Ovary (tissue), 9 donors: ENCODE measurements around the gene TRIP12. TPM values are rescaled to one million over a fixed set of nuclear protein-coding genes. Genes with fewer than 3 reads are reported as not detected.
"Not testable (repeated sequence)": the region's sequence is repeated elsewhere in the genome, so short reads cannot be mapped to it uniquely, and the experiment has no call there.

ENCODE experiments used
- DNase-seq, 5 donors: peaks; one replicate each; pipeline ENCODE4 v3.0.0-alpha.2; 2019 to 2020
- H3K27ac ChIP-seq, 2 donors: fragments of 200-600 bp; one replicate each; pipeline versions ENCODE4 v1.5.1 to v1.8.0; 2019 to 2022
- H3K27me3 ChIP-seq: fragments of 200-600 bp; one replicate; pipeline ENCODE4 v1.8.0; 2022
- H3K36me3 ChIP-seq: fragments of 200-600 bp; sonication (generic); one replicate; pipeline ENCODE4 v1.5.1; 2019
- H3K4me1 ChIP-seq: one replicate; pipeline ENCODE4 v1.8.1; 2013; ENCODE audit warnings: mild to moderate bottlenecking, moderate library complexity; ENCODE audit not compliant: insufficient read depth
- H3K4me3 ChIP-seq: fragments of 200-600 bp; sonication (generic); one replicate; pipeline ENCODE4 v1.5.1; 2017
- H3K9me3 ChIP-seq, 2 donors: fragments of 200-600 bp in 1 of 2; sonication (generic) in 1 of 2; one replicate each; pipeline versions ENCODE4 v1.5.1 to v1.8.1; 2013 to 2019; ENCODE audit warnings: mild to moderate bottlenecking in 1 of 2, moderate library complexity in 1 of 2
- EP300 ChIP-seq: sonication (generic); formaldehyde crosslinking; IDR thresholded peaks from one replicate; pipeline ENCODE4 v1.6.1; 2017; ENCODE audit warnings: antibody characterized with exemption
- POLR2A ChIP-seq: fragments of 450-650 bp; IDR thresholded peaks from one replicate; pipeline ENCODE4 v1.6.1; 2017; ENCODE audit warnings: antibody characterized with exemption, mild to moderate bottlenecking, moderate library complexity
- WGBS, 3 donors: extraction: QIAGEN DNeasy Blood & Tissue Kit in 1 of 3; methylation state at CpG; one replicate each; pipeline versions ENCODE4 v1.1.5 to v1.1.7; 2013 to 2017; 5-methylcytosine and 5-hydroxymethylcytosine counted together
- intact Hi-C, 4 donors: fragments of 100-400 bp; cut with DNase I; formaldehyde crosslinking; loops; one replicate each; pipeline versions ENCODE4 v1.11.0 to v1.15.1; 2022 to 2023
- polyA plus RNA-seq, 2 donors: library from polyadenylated mRNA; stranded (reverse); fragments of 200-250 nt in 1 of 2; fragments of 350-450 nt in 1 of 2; fragmentation: Illumina TruSeq in 1 of 2; extraction: RNeasy Lipid Tissue Mini Kit (QIAGEN cat#74804) in 1 of 2; gene quantifications; one replicate each; pipeline ENCODE4 v1.2.3, GENCODE V29; 2013 to 2014
- total RNA-seq, 7 donors: library from RNA; depleted of rRNA in 2 of 7; stranded (reverse); fragments of >200 nt in 2 of 7; fragmentation: NEBNext Ultra II Directional in 3 of 7; extraction: Animal tissue kit (Norgen Biotek cat#: 25700) in 3 of 7; gene quantifications; one replicate each; pipeline versions ENCODE4 v1.1.0 to v1.2.4, GENCODE V29; 2016 to 2023
- TF ChIP-seq, protein P1 (sequence below), 3 donors: fragments of 450-650 bp in 2 of 3; fragments of 200-600 bp in 1 of 3; IDR thresholded peaks; one replicate each; pipeline versions ENCODE4 v1.5.1 to v1.8.0; 2016 to 2022; ENCODE audit warnings: antibody characterized with exemption in 3 of 3, mild to moderate bottlenecking in 1 of 3
- donor health status: DM: no; HTN: no; CAD: no; lungs with moderate emphysema.
- donor health status: DM: no; HTN: no; CAD: no.
- donor health status: Bipolar disorder and iron deficiency.
- donor health status: DM: yes; HTN: yes; CAD: no.
- donor health status: DM: no; HTN: no; CAD: no.
- donor health status: DM: yes; HTN: yes; CAD: no.

TRIP12 gene
- total and polyA plus RNA-seq, 9 donors: 30.4 to 221 (median 178) TPM

DNA sequence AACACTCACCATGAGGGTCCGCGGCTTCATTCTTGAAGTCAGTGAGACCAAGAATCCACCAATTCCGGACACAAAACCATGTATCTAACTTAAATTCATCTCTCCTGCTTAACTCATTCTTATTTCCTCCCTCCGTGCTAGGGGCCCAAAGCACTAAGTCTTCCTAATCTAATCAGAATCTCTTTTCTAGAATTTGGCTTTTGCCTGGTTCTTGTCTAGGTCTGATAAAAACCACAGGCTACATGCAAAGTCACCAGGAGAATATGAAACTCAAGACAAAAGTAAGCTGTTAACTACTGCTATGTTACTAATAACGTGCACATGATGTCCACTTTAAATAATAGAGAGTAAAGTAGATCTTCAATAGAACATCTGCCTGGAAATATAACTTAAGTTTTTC lies 69.9 kb downstream of the TRIP12 start:
- peaks cover 2% of the 10 kb centered on the region for H3K4me1 ChIP-seq
- H3K36me3 ChIP-seq: no peaks in the 10 kb centered on the region
- H3K4me3 ChIP-seq: no peak overlapping the region
- TF ChIP-seq POLR2A (no peak), EP300 (no peak)
- TF ChIP-seq, protein P1, sequence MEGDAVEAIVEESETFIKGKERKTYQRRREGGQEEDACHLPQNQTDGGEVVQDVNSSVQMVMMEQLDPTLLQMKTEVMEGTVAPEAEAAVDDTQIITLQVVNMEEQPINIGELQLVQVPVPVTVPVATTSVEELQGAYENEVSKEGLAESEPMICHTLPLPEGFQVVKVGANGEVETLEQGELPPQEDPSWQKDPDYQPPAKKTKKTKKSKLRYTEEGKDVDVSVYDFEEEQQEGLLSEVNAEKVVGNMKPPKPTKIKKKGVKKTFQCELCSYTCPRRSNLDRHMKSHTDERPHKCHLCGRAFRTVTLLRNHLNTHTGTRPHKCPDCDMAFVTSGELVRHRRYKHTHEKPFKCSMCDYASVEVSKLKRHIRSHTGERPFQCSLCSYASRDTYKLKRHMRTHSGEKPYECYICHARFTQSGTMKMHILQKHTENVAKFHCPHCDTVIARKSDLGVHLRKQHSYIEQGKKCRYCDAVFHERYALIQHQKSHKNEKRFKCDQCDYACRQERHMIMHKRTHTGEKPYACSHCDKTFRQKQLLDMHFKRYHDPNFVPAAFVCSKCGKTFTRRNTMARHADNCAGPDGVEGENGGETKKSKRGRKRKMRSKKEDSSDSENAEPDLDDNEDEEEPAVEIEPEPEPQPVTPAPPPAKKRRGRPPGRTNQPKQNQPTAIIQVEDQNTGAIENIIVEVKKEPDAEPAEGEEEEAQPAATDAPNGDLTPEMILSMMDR (IDR thresholded peaks at IDR 0.05): no peak
- DNase-seq: no peak
- no peaks in the 10 kb centered on the region for H3K9me3 ChIP-seq
- intact Hi-C loops: no loop called here
- H3K27ac ChIP-seq: no peak overlapping the region
- WGBS, 3 donors: 93 to 96% (median 94%) methylated on average over 5 of the region's 5 CpGs
- no peaks in the 10 kb centered on the region for H3K27me3 ChIP-seq

DNA sequence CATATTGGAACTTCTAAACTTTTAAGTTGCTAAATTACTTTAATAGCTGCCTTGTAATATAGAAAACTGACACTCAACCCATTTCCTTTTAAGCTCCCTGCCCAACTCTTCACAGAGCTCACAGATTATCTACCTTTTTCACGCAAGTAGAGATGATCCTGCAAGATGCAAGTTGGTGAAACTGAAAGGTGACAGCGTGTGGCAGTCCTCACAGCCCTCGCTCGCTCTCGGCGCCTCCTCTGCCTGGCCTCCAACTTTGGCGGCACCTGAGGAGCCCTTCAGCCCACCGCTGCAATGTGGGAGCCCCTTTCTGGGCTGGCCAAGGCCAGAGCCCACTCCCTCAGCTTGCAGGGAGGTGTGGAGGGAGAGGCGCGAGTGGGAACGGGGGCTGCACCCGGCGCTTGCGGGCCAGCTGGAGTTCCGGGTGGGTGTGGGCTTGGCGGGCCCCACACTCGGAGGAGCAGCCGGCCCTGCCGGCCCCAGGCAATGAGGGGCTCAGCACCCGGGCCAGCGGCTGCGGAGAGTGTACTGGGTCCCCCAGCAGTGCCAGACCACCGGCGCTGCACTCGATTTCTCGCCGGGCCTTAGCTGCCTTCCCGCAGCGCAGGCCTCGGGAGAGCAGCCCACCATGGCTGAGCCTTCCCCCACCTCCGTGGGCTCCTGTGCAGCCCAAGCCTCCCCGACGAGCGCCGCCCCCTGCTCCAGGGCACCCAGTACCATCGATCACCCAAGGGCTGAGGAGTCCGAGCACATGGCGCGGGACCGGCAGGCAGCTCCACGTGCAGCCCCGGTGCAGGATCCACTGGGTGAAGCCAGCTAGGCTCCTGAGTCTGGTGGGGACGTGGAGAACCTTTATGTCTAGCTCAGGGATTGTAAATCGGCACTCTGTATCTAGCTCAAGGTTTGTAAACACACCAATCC lies 71.2 kb downstream of the TRIP12 start:
- DNase-seq, H3K36me3 ChIP-seq, intact Hi-C loops, H3K4me3 ChIP-seq, H3K27ac ChIP-seq, H3K9me3 ChIP-seq, H3K27me3 ChIP-seq, H3K4me1 ChIP-seq: not testable (repeated sequence)
- 97 to 98% (median 97%) methylated on average over 43 to 44 of the region's 44 CpGs for WGBS, 3 donors

DNA sequence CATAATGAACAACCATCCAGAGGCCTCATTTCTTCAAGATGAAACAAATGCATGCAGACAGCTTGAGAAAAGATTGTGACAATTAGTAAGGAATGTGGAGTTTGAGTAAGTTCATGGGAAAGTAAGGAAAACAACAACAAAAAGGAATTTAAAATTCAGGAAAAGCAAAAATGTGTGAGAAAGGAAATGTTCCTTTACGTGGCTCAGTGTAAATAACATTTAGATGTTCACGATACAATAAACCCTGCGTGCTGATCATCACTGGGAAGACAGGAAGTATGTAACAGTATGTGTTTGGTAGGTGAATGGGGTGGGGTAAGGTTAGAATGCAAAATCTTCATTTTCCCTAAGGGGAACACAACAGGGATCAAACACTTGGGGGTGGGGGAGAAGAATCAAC lies 72.7 kb downstream of the TRIP12 start:
- Histone ChIP-seq H3K27me3 (no peaks in the 10 kb centered on the region), H3K9me3 (no peaks in the 10 kb centered on the region), H3K4me1 (peaks cover 2% of the 10 kb centered on the region), H3K27ac (no peak overlapping the region), H3K36me3 (no peaks in the 10 kb centered on the region), H3K4me3 (no peak overlapping the region)
- intact Hi-C loops: no loop called here
- TF ChIP-seq, protein P1 (IDR thresholded peaks at IDR 0.05): no peak
- no peak for TF ChIP-seq POLR2A
- no peak for TF ChIP-seq EP300
- 71 to 74% (median 74%) methylated on average over 3 of the region's 3 CpGs for WGBS, 3 donors
- no peak for DNase-seq

DNA sequence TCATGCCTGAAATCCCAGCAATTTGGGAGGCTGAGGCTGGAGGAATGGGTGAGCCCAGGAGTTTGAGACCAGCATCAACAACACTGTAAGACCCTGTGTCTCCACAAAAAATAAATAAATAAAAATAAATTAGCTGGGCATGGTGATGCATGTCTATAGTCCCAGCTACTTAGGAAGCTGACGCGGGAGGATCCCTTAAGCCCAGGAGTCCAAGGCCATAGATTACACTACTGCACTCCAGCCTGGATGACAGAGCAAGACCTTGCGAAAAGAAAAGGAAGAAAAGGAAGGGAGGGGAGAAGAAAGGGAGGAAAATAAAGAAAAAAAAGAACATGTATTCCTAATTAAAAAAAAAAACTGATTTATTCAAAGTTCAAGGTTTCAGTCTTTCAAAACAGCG lies 78.2 kb downstream of the TRIP12 start:
- Histone ChIP-seq H3K4me3 (no peak overlapping the region), H3K27ac (no peak overlapping the region), H3K36me3 (no peaks in the 10 kb centered on the region), H3K9me3 (no peaks in the 10 kb centered on the region), H3K4me1 (peaks cover 4% of the 10 kb centered on the region), H3K27me3 (no peaks in the 10 kb centered on the region)
- intact Hi-C loops: no loop called here
- TF ChIP-seq, protein P1 (IDR thresholded peaks at IDR 0.05): no peak
- no peak for TF ChIP-seq POLR2A
- no peak for TF ChIP-seq EP300
- 40 to 68% (median 45%) methylated on average over 4 of the region's 4 CpGs for WGBS, 3 donors
- no peak for DNase-seq

DNA sequence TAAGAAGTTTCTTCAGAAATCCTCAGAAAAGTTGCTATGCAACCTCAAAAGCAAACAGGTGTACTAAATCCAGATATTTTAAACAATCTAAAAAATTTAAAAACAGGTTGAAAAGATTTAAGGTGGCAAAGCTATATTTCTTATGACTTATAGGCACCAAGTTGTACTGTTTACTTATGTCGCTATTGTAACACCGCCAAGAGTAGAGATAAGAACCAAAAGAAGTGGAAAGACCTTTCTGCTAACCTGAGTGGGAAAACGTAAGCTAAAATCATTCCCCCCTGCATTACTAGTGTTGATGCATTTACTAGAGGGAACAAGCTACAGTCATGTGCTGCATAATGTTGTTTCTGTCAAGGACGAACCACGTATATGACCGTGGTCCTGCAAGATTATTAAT lies 83.1 kb downstream of the TRIP12 start:
- Histone ChIP-seq H3K9me3 (no peaks in the 10 kb centered on the region), H3K27me3 (no peaks in the 10 kb centered on the region), H3K27ac (no peak overlapping the region), H3K36me3 (no peaks in the 10 kb centered on the region), H3K4me3 (no peak overlapping the region), H3K4me1 (peaks cover 6% of the 10 kb centered on the region)
- TF ChIP-seq EP300 (no peak), POLR2A (no peak)
- TF ChIP-seq, protein P1 (IDR thresholded peaks at IDR 0.05): no peak
- intact Hi-C loops: no loop called here
- no peak for DNase-seq
- 60 to 69% (median 64%) methylated on average over 6 of the region's 6 CpGs for WGBS, 3 donors
